ENCODE measurements around the gene PRR15L. TPM values are rescaled to one million over a fixed set of nuclear protein-coding genes. Genes with fewer than 3 reads are reported as not detected.

Gene PRR15L
- total RNA-seq, 1 donor from 2014 or later, result not detected

DNA sequence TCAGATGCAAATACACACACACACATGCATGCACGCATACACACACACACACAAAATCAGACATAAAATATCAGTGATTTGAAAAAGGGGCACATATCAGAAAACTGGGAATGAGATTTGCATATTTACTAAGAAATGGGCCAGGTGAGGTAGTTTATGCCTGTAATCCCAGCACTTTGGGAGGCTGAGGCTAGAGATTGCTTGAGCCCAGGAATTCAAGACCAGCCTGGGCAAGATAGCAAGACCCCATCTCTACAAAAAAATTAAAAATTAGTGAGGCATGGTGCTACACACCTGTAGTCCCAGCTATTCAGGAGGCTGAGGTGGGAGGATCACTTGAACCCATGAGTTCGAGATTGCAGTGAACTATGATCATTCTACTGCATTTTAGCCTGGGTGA, 38.7 kb downstream of the PRR15L start:
- intact Hi-C loops (cut with DNase I), result no loop called here
- no peak for DNase-seq
- ATAC-seq (ENCODE audit: poor library complexity), result no peak

- DNase-seq (no peak), ATAC-seq (ENCODE audit: poor library complexity) (no peak)
- intact Hi-C loops (cut with DNase I), result no loop called here
These were observed 39.7 kb downstream of the PRR15L start for GRCh38 chr17:47918006-47918405.

DNA sequence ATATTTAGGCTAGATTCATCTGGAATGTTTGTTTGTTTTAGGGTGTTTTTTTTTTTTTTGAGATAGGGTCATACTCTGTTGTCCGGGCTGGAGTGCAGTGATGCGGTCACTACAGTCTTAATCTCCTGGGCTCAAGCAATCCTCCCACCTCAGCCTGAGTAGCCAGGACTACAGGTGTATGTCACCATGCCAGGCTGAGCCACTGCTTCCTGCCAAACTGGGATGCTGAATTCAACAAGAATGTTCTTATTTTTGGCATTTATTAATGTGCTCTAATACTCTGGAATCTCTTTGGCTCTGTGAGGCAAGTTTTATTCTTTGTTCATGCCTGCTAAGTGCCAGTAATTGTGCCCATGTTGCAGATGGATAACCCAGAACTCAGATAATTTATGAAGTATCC, 40.1 kb downstream of the PRR15L start:
- intact Hi-C loops (cut with DNase I), result no loop called here
- ATAC-seq (ENCODE audit: poor library complexity) (no peak), DNase-seq (no peak)

GRCh38 chr17:47916489-47917208, 41.0 kb downstream of the PRR15L start:
- intact Hi-C loops (cut with DNase I), result no loop called here
- ATAC-seq (ENCODE audit: poor library complexity), result no peak

DNA sequence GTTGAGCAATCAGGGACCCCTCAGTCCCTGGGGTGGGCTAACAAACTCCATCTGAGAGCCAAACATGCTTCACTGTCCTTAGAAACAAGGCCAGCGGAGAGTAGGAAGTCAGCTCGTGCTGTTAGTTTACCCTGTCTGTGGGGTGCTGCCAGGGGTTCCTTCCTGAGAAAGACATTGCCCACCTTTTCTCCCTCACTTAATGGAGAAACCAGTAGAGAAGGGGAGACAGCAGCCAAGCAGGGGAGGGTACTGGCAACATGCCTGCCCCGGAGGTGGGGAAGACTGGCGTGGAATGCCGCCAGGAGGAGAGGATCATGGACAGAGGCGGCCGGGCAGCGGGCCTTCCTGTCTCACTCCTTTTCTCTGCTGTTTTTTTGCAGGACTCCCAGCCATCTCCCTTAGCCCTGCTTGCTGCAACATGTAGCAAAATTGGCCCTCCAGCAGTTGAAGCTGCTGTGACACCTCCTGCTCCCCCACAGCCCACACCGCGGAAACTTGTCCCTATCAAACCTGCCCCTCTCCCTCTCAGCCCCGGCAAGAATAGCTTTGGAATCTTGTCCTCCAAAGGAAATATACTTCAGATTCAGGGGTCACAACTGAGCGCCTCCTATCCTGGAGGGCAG, 41.8 kb downstream of the PRR15L start:
- DNase-seq (peak; percentile 78), ATAC-seq (ENCODE audit: poor library complexity) (peak; percentile 74)
- intact Hi-C loops (cut with DNase I), result no loop called here

More at GRCh38 chr17:47916489-47917208, 41.0 kb downstream of the PRR15L start:
- no peak for DNase-seq

- intact Hi-C loops (cut with DNase I), result no loop called here
- ATAC-seq (ENCODE audit: poor library complexity) (peak; percentile 64), DNase-seq (no peak)
These were observed 43.3 kb downstream of the PRR15L start for GRCh38 chr17:47914306-47914948.

DNA sequence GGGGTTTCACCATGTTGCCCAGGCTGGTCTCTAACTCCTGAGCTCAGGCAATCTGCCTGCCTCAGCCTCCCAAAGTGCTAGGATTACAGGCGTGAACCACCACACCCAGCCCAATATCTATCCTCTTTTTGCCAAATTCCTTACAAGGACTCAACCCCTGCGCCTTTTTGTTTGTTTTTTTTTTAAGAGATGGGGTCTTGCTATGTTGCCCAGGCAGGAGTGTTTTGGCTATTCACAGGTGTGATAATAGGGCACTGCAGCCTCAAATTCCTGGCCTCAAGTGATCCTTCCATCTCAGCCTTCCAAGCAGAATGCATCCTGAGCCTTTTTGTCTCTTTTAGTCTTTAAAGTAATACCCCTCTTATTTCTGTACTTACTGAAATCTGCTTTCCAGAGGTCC, 44.6 kb downstream of the PRR15L start:
- ATAC-seq (ENCODE audit: poor library complexity) (no peak), DNase-seq (no peak)

GRCh38 chr17:47907932-47908562, 49.6 kb downstream of the PRR15L start:
- no peak for DNase-seq
- intact Hi-C loops (cut with DNase I), result no loop called here
- no peak for ATAC-seq (ENCODE audit: poor library complexity)

More for the DNA sequence above, 44.6 kb downstream of the PRR15L start:
- intact Hi-C loops (cut with DNase I), result no loop called here

GRCh38 chr17:47906443-47906842, 51.2 kb downstream of the PRR15L start:
- ATAC-seq (ENCODE audit: poor library complexity) (no peak), DNase-seq (no peak)
- intact Hi-C loops (cut with DNase I), result no loop called here

- intact Hi-C loops (cut with DNase I), result no loop called here
- peak; percentile 85 for DNase-seq
- ATAC-seq (ENCODE audit: poor library complexity), result peak; percentile 89
These were observed 52.4 kb downstream of the PRR15L start for GRCh38 chr17:47905221-47905733.

- no peak for DNase-seq
- no peak for ATAC-seq (ENCODE audit: poor library complexity)
- intact Hi-C loops (cut with DNase I), result no loop called here
These were observed 55.5 kb downstream of the PRR15L start for GRCh38 chr17:47902039-47902744.

Other genes starting within 250 kb of the PRR15L start
- gene TBX21, start 224.6 kb downstream of the PRR15L start, total RNA-seq, result 0.32 TPM
- 4.8 TPM for gene OSBPL7, start 136.1 kb downstream of the PRR15L start, total RNA-seq
- gene MRPL10, start 126.3 kb downstream of the PRR15L start, total RNA-seq, result 53.5 TPM
- gene LRRC46, start 126.2 kb downstream of the PRR15L start, total RNA-seq, result 0.19 TPM
- gene SCRN2, start 116.6 kb downstream of the PRR15L start, total RNA-seq, result 24.2 TPM
- 0.08 TPM for gene SP6, start 106.7 kb downstream of the PRR15L start, total RNA-seq
- gene SP2, start 61.6 kb downstream of the PRR15L start, total RNA-seq, result 12.4 TPM
- gene PNPO, start 16.3 kb downstream of the PRR15L start, total RNA-seq, result 28.2 TPM
- gene CDK5RAP3, start 13.2 kb upstream of the PRR15L start, total RNA-seq, result 50.3 TPM
- 49.2 TPM for gene COPZ2, start 79.9 kb upstream of the PRR15L start, total RNA-seq
- gene NFE2L1, start 90.5 kb upstream of the PRR15L start, total RNA-seq, result 911 TPM
- 31.7 TPM for gene CBX1, start 143.6 kb upstream of the PRR15L start, total RNA-seq
- 11.8 TPM for gene SNX11, start 149.9 kb upstream of the PRR15L start, total RNA-seq